ENCODE data around the gene DHRS7B. TPM values are rescaled to one million over a fixed set of nuclear protein-coding genes. Genes with fewer than 3 reads are reported as not detected.

The DHRS7B gene
- polyA plus RNA-seq, 1 of the 3 experiments (the other 2 are of a cell fraction), result 17.8 TPM

- H3K9ac ChIP-seq, result no peak overlapping the region
- no peaks in the 10 kb centered on the region for H3K27me3 ChIP-seq (ENCODE audit: insufficient read depth)
- DNase-seq, result no peak
- no peak overlapping the region for H3K27ac ChIP-seq (ENCODE audit: low read depth in 2 of 2, low read length in 1 of 2)
- peaks cover 0 to 17% of the 10 kb centered on the region in 2 experiments; a peak in 1 of 4 replicates for H3K4me1 ChIP-seq (ENCODE audit: control insufficient read depth in 1 of 2, insufficient read depth in 2 of 2, low read depth in 1 of 2, low read length in 1 of 2)
- no peak overlapping the region for H3K4me3 ChIP-seq (ENCODE audit: low read depth in 2 of 2, low read length in 1 of 2)
- H3K79me2 ChIP-seq (ENCODE audit: insufficient read depth), result peaks cover 16% of the 10 kb centered on the region; the same call in 1 of the 2 replicates
- peaks cover 14% of the 10 kb centered on the region for H4K20me1 ChIP-seq (ENCODE audit: insufficient read depth)
- peaks cover 4 to 11% of the 10 kb centered on the region in 2 experiments for H3K36me3 ChIP-seq (replicated peaks in 1 of 2; ENCODE audit: control insufficient read depth in 1 of 2, insufficient read depth in 2 of 2, low read length in 1 of 2)
- no peak for TF ChIP-seq MEF2A (IDR thresholded peaks at IDR 0.05; ENCODE audit: borderline replicate concordance, low read depth)
- no peak for TF ChIP-seq GABPA (IDR thresholded peaks at IDR 0.05; ENCODE audit: low read depth)
- TF ChIP-seq RAD21 (IDR thresholded peaks at IDR 0.05; ENCODE audit: low read length), result no peak
- no peak for TF ChIP-seq ELF1 (IDR thresholded peaks at IDR 0.05)
- TF ChIP-seq CHD2 (IDR thresholded peaks at IDR 0.05; ENCODE audit: low read length, partially characterized antibody), result no peak
- TF ChIP-seq TEAD4 (IDR thresholded peaks at IDR 0.05; ENCODE audit: borderline replicate concordance, insufficient read depth), result no peak
- no peak for TF ChIP-seq TAF1 (IDR thresholded peaks at IDR 0.05; ENCODE audit: borderline replicate concordance, low read depth, low read length)
- no peak for TF ChIP-seq EP300 (IDR thresholded peaks at IDR 0.05; ENCODE audit: borderline replicate concordance in 1 of 2, low read depth in 1 of 2, low read length in 1 of 2)
- TF ChIP-seq JUND (IDR thresholded peaks at IDR 0.05), result no peak
- TF ChIP-seq RCOR1 (IDR thresholded peaks at IDR 0.05; ENCODE audit: low read length), result no peak
- TF ChIP-seq IRF3 (IDR thresholded peaks at IDR 0.05; ENCODE audit: low read depth, low read length), result no peak
- no peak for TF ChIP-seq MAX (IDR thresholded peaks at IDR 0.05; ENCODE audit: low read depth)
- H3K9me3 ChIP-seq, result no peaks in the 10 kb centered on the region
- H2AFZ ChIP-seq (ENCODE audit: low read depth), result no peak overlapping the region
- POLR2A ChIA-PET, result no interaction called here
- no peaks in the 10 kb centered on the region for H3K9me2 ChIP-seq
- CTCF ChIA-PET, result no interaction called here
- peaks cover 4% of the 10 kb centered on the region for H3F3A ChIP-seq (replicated peaks; ENCODE audit: insufficient read depth)
- H3K4me2 ChIP-seq, result no peak overlapping the region
- WGBS (ENCODE audit: low lambda C conversion rate), result 90% methylated on average over 5 of the region's 5 CpGs
Observed at GRCh38 chr17:21193031-21193430, 66.3 kb downstream of the DHRS7B start.

- no peaks in the 10 kb centered on the region for H3K27me3 ChIP-seq (ENCODE audit: insufficient read depth)
- H3K9me3 ChIP-seq, result no peaks in the 10 kb centered on the region
- no peak for TF ChIP-seq JUND (IDR thresholded peaks at IDR 0.05)
- TF ChIP-seq MXI1 (IDR thresholded peaks at IDR 0.05; ENCODE audit: low read depth, low read length), result no peak
- TF ChIP-seq EP300 (IDR thresholded peaks at IDR 0.05; ENCODE audit: borderline replicate concordance in 1 of 2, low read depth in 1 of 2, low read length in 1 of 2), result no peak
- no peak for TF ChIP-seq GATA2 (CRISPR knock-in tag; IDR thresholded peaks at IDR 0.05)
- no peak for TF ChIP-seq MAX (IDR thresholded peaks at IDR 0.05; ENCODE audit: low read depth)
- no peak for TF ChIP-seq RCOR1 (IDR thresholded peaks at IDR 0.05; ENCODE audit: low read length)
- TF ChIP-seq POLR2AphosphoS5 (IDR thresholded peaks at IDR 0.05; ENCODE audit: low read depth, low read length), result no peak
- TF ChIP-seq RFX5 (IDR thresholded peaks at IDR 0.05; ENCODE audit: low read length), result no peak
- TF ChIP-seq RXRA (IDR thresholded peaks at IDR 0.05; ENCODE audit: borderline replicate concordance, low read depth), result no peak
- no peak for TF ChIP-seq USF2 (IDR thresholded peaks at IDR 0.05; ENCODE audit: borderline replicate concordance, low read depth, low read length)
- no peak for TF ChIP-seq FOXJ3 (CRISPR knock-in tag; IDR thresholded peaks at IDR 0.05)
- no peak overlapping the region for H2AFZ ChIP-seq (ENCODE audit: low read depth)
- no peak overlapping the region for H3K9ac ChIP-seq
- ChIA-PET CTCF (interaction anchor here (1.2 to 2.0 kb wide), 6 partner anchors 10 to 75 kb away, joined by 3 to 8 read pairs (median 4); no protein-coding TSS in a partner anchor), POLR2A (interaction anchor here (0.9 kb wide), 1 partner anchor 17 kb away, joined by 3 read pairs; no protein-coding TSS in a partner anchor)
- peak; percentile 39 for DNase-seq
- no peak overlapping the region for H3K4me2 ChIP-seq
- no peaks in the 10 kb centered on the region for H3K9me2 ChIP-seq
- peaks cover 4 to 14% of the 10 kb centered on the region in 2 experiments for H3K36me3 ChIP-seq (replicated peaks in 1 of 2; ENCODE audit: control insufficient read depth in 1 of 2, insufficient read depth in 2 of 2, low read length in 1 of 2)
- peaks cover 4% of the 10 kb centered on the region for H3F3A ChIP-seq (replicated peaks; ENCODE audit: insufficient read depth)
- H3K4me1 ChIP-seq (ENCODE audit: control insufficient read depth in 1 of 2, insufficient read depth in 2 of 2, low read depth in 1 of 2, low read length in 1 of 2), result peaks cover 0 to 17% of the 10 kb centered on the region in 2 experiments; a peak in 1 of 4 replicates
- peaks cover 20% of the 10 kb centered on the region for H4K20me1 ChIP-seq (ENCODE audit: insufficient read depth)
- WGBS (ENCODE audit: low lambda C conversion rate), result 65% methylated on average over 8 of the region's 8 CpGs
- H3K79me2 ChIP-seq (ENCODE audit: insufficient read depth), result peaks cover 28% of the 10 kb centered on the region
- peak overlapping the region in 1 of 2 experiments; percentile 40; a peak in 2 of 4 replicates for H3K27ac ChIP-seq (ENCODE audit: low read depth in 2 of 2, low read length in 1 of 2)
- no peak overlapping the region for H3K4me3 ChIP-seq (ENCODE audit: low read depth in 2 of 2, low read length in 1 of 2)
Observed at GRCh38 chr17:21194226-21194625, 67.5 kb downstream of the DHRS7B start.

Data from SK-N-SH (cell line).